Embryonic facial prominence (tissue), 1 donor: Measurements from ENCODE around the gene XCL1.

ENCODE experiments used
- DNase-seq: peaks from one replicate; pipeline ENCODE4 v3.0.0-alpha.2; 2016; ENCODE audit errors: extremely low spot score

XCL1 gene

GRCh38 chr1:168605443-168605842 lies 29.0 kb downstream of the XCL1 start:
- no peak for DNase-seq

- no peak for DNase-seq
Measured at GRCh38 chr1:168606096-168606495, 29.7 kb downstream of the XCL1 start.

DNA sequence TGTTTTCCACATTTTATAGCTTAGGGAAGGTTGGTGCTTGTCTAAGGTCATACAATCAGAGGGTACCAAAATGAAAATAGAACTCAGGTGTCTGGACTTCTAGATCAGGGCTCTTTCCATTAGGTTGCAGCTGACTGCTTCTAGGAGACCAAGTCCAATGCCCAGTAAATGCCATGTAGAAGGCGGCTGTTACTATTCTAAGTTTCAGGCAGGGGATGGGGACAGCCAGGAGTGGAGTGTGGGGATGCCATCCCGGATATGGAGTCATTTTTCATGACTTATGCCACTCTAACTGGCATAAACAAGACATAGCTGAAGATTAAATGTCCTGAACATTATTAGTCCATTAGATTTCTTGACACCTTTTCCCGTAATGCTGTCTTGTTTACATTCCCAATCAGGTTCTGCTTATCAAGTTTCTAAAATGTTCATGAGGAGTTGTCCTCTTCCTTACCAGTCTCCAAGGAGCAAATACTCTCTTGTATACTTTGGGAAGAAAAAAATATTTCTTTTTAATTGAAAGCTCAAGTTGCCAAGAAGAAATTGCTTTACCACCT lies 31.5 kb downstream of the XCL1 start:
- no peak for DNase-seq

- no peak for DNase-seq
Measured at GRCh38 chr1:168608796-168609715, 32.7 kb downstream of the XCL1 start.

DNA sequence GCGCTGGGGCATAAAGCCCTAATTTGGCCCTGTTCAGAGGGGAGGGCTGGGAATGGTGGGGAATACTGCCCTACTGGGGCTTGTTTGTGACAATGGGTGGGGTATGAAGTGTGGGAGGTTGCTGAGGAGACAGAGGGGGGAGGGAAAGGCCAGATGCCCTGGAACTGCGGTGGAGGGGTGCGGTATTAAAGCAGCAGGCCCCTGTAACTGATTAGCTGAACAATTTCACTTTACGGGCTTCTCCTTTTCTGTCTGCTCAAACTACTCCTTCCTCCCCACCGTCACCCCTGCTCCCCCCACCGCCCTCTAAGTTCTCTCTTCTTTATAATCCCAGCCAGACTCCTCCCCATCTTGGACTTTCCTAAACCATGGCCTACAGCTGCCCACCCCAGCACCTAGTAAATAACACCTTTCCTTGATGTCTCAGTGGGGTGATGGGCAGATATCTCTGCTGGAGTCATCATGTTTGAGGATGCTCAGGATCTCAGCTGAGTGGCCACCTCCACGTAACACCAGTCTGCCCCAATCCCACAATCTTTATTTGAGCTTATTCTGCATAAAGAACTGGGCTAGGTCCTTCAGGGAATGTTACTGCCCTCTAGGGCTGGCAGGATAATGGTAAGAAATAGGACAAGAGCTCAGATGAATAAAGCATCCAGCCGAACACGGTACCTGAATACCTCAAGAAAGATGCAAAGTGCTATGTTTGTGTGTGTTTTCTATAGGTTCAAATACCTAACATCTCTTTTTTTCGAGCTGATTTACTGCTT lies 33.5 kb downstream of the XCL1 start:
- no peak for DNase-seq

- DNase-seq: no peak
Measured at GRCh38 chr1:168613038-168613451, 36.6 kb downstream of the XCL1 start.

DNA sequence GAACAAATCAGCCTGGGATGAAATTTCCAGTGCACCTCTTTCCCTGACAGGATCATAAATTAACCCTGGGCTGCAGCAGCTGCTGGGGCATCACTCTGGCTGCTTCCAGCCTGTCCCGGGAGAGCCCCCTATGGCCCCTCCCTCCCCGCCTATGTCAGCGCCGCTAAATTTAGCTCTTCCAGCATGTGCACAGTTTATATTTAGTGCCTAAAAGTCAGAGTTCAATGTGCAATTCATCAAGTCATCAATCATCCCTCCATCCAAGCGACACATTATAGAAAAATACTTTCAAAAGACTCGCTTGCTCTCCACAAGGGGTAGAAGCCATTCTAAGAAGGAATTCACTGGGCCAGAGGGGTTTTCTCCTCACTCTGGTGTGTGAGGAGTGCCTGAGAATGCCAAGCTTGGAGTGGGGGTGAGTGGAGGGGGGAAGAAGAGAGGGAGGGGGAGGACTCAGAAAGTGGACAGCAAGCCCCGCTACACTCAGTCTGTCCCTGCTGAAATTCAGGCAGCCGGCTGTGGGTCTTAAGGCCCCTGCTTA lies 37.4 kb downstream of the XCL1 start:
- DNase-seq: no peak

DNA sequence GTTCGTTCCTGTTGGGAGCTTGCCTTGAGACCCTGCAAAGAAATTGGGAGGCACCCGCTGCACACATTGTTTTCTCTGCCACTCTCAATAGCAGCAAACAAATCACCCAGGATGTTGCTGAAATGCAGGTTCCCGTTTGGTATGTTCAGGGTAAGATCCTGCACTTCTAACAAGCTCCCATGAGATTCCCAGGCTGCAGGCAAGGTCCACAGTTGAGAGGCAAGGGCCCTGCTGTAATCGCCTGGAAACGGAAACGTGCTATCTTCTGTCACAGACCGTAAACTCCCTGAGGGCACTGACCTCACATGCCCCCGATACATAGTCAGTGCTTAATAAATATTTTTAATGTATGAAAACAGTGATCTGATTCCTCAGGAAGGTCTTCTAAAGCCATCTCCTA lies 37.8 kb downstream of the XCL1 start:
- no peak for DNase-seq

GRCh38 chr1:168615965-168616364 lies 39.6 kb downstream of the XCL1 start:
- DNase-seq: no peak

DNA sequence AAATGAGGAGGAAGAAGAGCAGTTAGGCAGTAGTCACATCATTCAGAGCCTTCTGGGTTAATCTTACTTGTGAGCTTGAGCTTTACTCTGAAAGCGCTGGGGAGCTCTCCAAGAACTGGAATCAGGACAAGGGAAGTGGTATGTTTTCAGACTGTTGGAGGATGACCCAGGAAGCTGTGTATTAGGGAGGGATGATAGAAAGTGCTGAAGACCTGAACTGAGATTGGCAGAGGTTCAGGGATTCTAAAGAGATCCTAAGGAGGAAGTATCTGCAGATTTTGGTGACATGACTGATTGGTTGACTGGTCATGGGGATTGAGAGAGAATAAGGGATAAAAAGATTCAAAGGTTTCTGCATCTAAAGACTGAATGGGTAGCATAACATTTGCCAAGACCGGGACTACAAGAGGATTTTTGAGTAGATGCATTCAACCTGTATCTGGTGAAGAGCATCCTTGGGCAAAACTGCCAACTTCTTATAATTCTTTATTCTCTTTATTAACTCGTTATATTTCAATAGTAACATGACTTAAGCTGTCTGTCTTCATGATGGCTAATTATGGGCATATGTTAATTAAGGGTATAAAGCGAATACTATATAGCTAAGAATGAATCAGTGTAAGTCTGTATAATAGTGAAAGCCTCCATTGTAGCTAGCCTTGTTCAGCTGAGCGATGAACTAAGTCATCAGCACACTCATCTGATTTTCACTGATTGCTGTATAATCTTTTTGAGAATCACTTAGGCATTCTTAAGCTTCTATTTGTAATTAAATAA lies 41.8 kb downstream of the XCL1 start:
- DNase-seq: no peak

- DNase-seq: no peak
Measured at GRCh38 chr1:168618886-168619285, 42.5 kb downstream of the XCL1 start.

DNA sequence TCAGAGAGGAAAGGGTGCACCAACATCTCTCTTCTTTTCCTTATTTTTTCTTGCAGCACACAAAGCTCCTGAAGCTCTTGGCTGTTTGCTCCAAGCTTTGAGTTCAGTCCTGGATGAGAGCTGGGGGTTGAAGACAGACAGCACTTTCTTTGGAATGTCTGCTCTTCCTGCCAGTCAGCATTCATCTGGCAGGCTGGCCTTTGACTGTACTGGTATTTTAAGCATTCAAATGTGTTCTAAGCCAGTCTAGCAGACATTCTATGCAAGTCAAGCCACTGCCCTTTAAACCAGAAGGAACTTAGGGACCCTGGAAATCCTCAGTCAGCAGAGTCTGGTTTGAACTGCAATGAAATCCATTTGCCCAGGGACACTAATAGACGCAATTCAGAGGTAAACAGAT lies 45.0 kb downstream of the XCL1 start:
- DNase-seq: no peak

DNA sequence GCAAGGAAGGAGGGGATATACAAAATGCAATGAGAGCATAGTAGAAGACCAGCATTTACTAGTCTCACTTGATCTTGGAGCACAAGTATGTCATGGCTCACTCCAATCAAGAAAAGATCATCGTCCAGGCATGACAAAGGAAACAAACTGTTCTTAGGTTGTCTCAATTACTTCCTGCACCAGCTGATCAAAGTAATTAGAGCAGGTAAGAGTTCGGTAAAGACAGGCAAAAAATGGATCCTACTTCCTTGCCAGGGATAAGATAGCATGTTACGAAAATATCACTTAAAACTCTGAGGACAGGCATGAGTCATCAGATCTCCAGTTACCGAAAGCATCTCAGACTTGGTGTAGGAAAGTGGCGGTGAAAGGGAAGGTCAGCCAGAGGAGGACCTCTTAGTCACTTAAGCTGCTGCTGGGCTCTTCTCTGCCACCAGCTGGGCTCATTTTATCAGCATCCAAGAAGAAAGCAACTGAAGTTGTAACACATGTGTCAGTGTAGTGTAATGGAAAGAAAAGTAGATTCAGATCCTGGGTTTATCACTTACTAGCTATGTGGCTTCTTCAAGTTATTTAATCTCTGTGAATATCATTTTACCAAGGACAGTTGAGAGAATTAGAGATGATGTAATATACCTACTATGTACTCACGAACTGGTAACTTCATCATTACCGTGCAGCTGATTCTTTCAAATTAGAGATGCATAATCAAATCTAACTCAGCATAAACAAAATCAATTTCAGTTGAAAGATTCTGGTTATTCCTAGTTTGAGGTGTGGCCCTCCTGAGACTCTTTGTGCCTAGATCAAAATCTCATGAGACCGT lies 46.8 kb downstream of the XCL1 start:
- DNase-seq: no peak

GRCh38 chr1:168623831-168624230 lies 47.4 kb downstream of the XCL1 start:
- DNase-seq: no peak

GRCh38 chr1:168626326-168626725 lies 49.9 kb downstream of the XCL1 start:
- DNase-seq: no peak

- DNase-seq: no peak
Measured at GRCh38 chr1:168627370-168627769, 51.0 kb downstream of the XCL1 start.

DNA sequence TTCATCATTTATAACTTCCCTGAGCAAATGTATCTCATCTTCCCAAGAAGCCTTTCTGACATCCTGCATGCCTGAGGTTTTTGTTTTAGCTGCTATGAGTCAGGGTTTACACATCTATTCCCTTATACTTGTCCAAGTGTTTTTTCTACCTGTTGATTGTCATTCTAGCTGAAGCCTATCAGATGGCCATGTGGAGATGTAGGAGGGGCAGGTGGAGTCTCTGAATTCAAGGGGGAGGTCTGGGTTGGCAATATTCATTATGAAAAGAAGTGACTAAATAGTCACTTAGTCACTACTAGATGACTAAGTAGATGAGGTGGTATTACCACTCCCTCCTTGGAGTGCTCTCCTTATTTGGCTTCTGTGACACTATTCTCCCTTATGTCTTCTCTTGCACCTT lies 52.4 kb downstream of the XCL1 start:
- no peak for DNase-seq

GRCh38 chr1:168629466-168629865 lies 53.1 kb downstream of the XCL1 start:
- DNase-seq: no peak
